ENCODE results near the gene OOSP1.
"Not testable (repeated sequence)": the region's sequence is repeated elsewhere in the genome, so short reads cannot be mapped to it uniquely, and the experiment has no call there.

Gene OOSP1

GRCh38 chr11:59938132-59938531, at the start of gene OOSP1:
OOSP1 (plus strand) TSS chr11:59938432; CDS start chr11:59938455, 23 bp downstream.
- H3K27ac Mint-ChIP-seq, result no peak within 1 kb of the TSS
- DNase-seq, result no peak
- H3K36me3 Mint-ChIP-seq, result no peaks in the 10 kb centered on the region
- H3K4me3 Mint-ChIP-seq, result no peak within 1 kb of the TSS
- peaks cover 5% of the 10 kb centered on the region for H3K27me3 Mint-ChIP-seq
- no peaks in the 10 kb centered on the region for H3K4me1 Mint-ChIP-seq
- no peaks in the 10 kb centered on the region for H3K9me3 Mint-ChIP-seq
- CTCF ChIA-PET, result no interaction called here

GRCh38 chr11:59891781-59892181, 46.5 kb upstream of the OOSP1 start:
- Mint-ChIP-seq H3K4me3 (no peak overlapping the region), H3K27ac (no peak overlapping the region), H3K36me3 (no peaks in the 10 kb centered on the region), H3K4me1 (no peaks in the 10 kb centered on the region), H3K27me3 (no peaks in the 10 kb centered on the region), H3K9me3 (peaks cover 22% of the 10 kb centered on the region)
- CTCF ChIA-PET, result no interaction called here
- no peak for DNase-seq

GRCh38 chr11:59894616-59895015, 43.6 kb upstream of the OOSP1 start:
- Mint-ChIP-seq H3K4me3 (no peak overlapping the region), H3K4me1 (no peaks in the 10 kb centered on the region), H3K36me3 (no peaks in the 10 kb centered on the region), H3K27me3 (no peaks in the 10 kb centered on the region), H3K9me3 (peaks cover 10% of the 10 kb centered on the region), H3K27ac (no peak overlapping the region)
- CTCF ChIA-PET, result no interaction called here
- no peak for DNase-seq

GRCh38 chr11:59898046-59898445, 40.2 kb upstream of the OOSP1 start:
- H3K27me3 Mint-ChIP-seq, result no peaks in the 10 kb centered on the region
- no peak for DNase-seq
- no peaks in the 10 kb centered on the region for H3K36me3 Mint-ChIP-seq
- no peak overlapping the region for H3K27ac Mint-ChIP-seq
- no peaks in the 10 kb centered on the region for H3K9me3 Mint-ChIP-seq
- CTCF ChIA-PET, result no interaction called here
- H3K4me1 Mint-ChIP-seq, result no peaks in the 10 kb centered on the region
- no peak overlapping the region for H3K4me3 Mint-ChIP-seq

GRCh38 chr11:59898650-59899049, 39.6 kb upstream of the OOSP1 start:
- Mint-ChIP-seq H3K27me3 (no peaks in the 10 kb centered on the region), H3K4me1 (no peaks in the 10 kb centered on the region), H3K9me3 (no peaks in the 10 kb centered on the region), H3K36me3 (no peaks in the 10 kb centered on the region), H3K4me3 (no peak overlapping the region), H3K27ac (no peak overlapping the region)
- CTCF ChIA-PET, result no interaction called here
- DNase-seq, result no peak

- no peaks in the 10 kb centered on the region for H3K36me3 Mint-ChIP-seq
- no peaks in the 10 kb centered on the region for H3K4me1 Mint-ChIP-seq
- CTCF ChIA-PET, result no interaction called here
- no peak overlapping the region for H3K27ac Mint-ChIP-seq
- no peaks in the 10 kb centered on the region for H3K27me3 Mint-ChIP-seq
- H3K4me3 Mint-ChIP-seq, result no peak overlapping the region
- no peaks in the 10 kb centered on the region for H3K9me3 Mint-ChIP-seq
- no peak for DNase-seq
These were observed 38.7 kb upstream of the OOSP1 start for GRCh38 chr11:59899532-59899931.

- DNase-seq, result no peak
- H3K9me3 Mint-ChIP-seq, result no peaks in the 10 kb centered on the region
- H3K4me3 Mint-ChIP-seq, result no peak overlapping the region
- no peak overlapping the region for H3K27ac Mint-ChIP-seq
- no peaks in the 10 kb centered on the region for H3K36me3 Mint-ChIP-seq
- H3K27me3 Mint-ChIP-seq, result no peaks in the 10 kb centered on the region
- H3K4me1 Mint-ChIP-seq, result no peaks in the 10 kb centered on the region
- CTCF ChIA-PET, result no interaction called here
These were observed 37.7 kb upstream of the OOSP1 start for GRCh38 chr11:59900366-59901126.

GRCh38 chr11:59901306-59901705, 36.9 kb upstream of the OOSP1 start:
- no peaks in the 10 kb centered on the region for H3K4me1 Mint-ChIP-seq
- DNase-seq, result no peak
- H3K36me3 Mint-ChIP-seq, result no peaks in the 10 kb centered on the region
- H3K4me3 Mint-ChIP-seq, result no peak overlapping the region
- CTCF ChIA-PET, result no interaction called here
- H3K27ac Mint-ChIP-seq, result no peak overlapping the region
- H3K9me3 Mint-ChIP-seq, result no peaks in the 10 kb centered on the region
- no peaks in the 10 kb centered on the region for H3K27me3 Mint-ChIP-seq

GRCh38 chr11:59903569-59903968, 34.7 kb upstream of the OOSP1 start:
- H3K9me3 Mint-ChIP-seq, CTCF ChIA-PET: not testable (repeated sequence)

GRCh38 chr11:59918480-59918879, 19.8 kb upstream of the OOSP1 start:
- no peak for DNase-seq
- H3K27me3 Mint-ChIP-seq, result no peaks in the 10 kb centered on the region
- H3K4me1 Mint-ChIP-seq, result no peaks in the 10 kb centered on the region
- peaks cover 15% of the 10 kb centered on the region for H3K9me3 Mint-ChIP-seq
- no peak overlapping the region for H3K4me3 Mint-ChIP-seq
- CTCF ChIA-PET, result interaction anchor here (0.8 to 2.6 kb wide), 5 partner anchors 24 to 168 kb away, joined by 3 to 11 read pairs (median 3); partner anchors contain the start of gene STX3
- no peak overlapping the region for H3K27ac Mint-ChIP-seq
- no peaks in the 10 kb centered on the region for H3K36me3 Mint-ChIP-seq

More at GRCh38 chr11:59903569-59903968, 34.7 kb upstream of the OOSP1 start:
- not testable (repeated sequence) for H3K27ac Mint-ChIP-seq, DNase-seq, H3K4me3 Mint-ChIP-seq, H3K4me1 Mint-ChIP-seq, H3K36me3 Mint-ChIP-seq, H3K27me3 Mint-ChIP-seq

- no peak overlapping the region for H3K27ac Mint-ChIP-seq
- CTCF ChIA-PET, result interaction anchor here (0.8 to 2.6 kb wide), 8 partner anchors 23 to 245 kb away, joined by 3 to 11 read pairs (median 3); partner anchors contain the start of genes MRPL16 and STX3
- H3K4me3 Mint-ChIP-seq, result no peak overlapping the region
- H3K9me3 Mint-ChIP-seq, result peaks cover 21% of the 10 kb centered on the region
- DNase-seq, result peak; percentile 41
- H3K36me3 Mint-ChIP-seq, result peaks cover 3% of the 10 kb centered on the region
- no peaks in the 10 kb centered on the region for H3K4me1 Mint-ChIP-seq
- H3K27me3 Mint-ChIP-seq, result no peaks in the 10 kb centered on the region
These were observed 19.1 kb upstream of the OOSP1 start for GRCh38 chr11:59918987-59919589.

- no peak overlapping the region for H3K4me3 Mint-ChIP-seq
- H3K27me3 Mint-ChIP-seq, result no peaks in the 10 kb centered on the region
- peaks cover 3% of the 10 kb centered on the region for H3K36me3 Mint-ChIP-seq
- CTCF ChIA-PET, result no interaction called here
- peaks cover 47% of the 10 kb centered on the region for H3K9me3 Mint-ChIP-seq
- no peaks in the 10 kb centered on the region for H3K4me1 Mint-ChIP-seq
- DNase-seq, result no peak
- no peak overlapping the region for H3K27ac Mint-ChIP-seq
These were observed 14.4 kb upstream of the OOSP1 start for GRCh38 chr11:59923813-59924212.

GRCh38 chr11:59931688-59932087, 6.5 kb upstream of the OOSP1 start:
- DNase-seq, result no peak
- Mint-ChIP-seq H3K4me3 (no peak overlapping the region), H3K9me3 (peaks cover 16% of the 10 kb centered on the region), H3K4me1 (no peaks in the 10 kb centered on the region), H3K27me3 (no peaks in the 10 kb centered on the region), H3K36me3 (no peaks in the 10 kb centered on the region), H3K27ac (no peak overlapping the region)
- CTCF ChIA-PET, result no interaction called here

GRCh38 chr11:59938718-59939117, 486 bp downstream of the OOSP1 start:
- DNase-seq, result no peak
- no peaks in the 10 kb centered on the region for H3K4me1 Mint-ChIP-seq
- H3K4me3 Mint-ChIP-seq, result no peak overlapping the region
- no peaks in the 10 kb centered on the region for H3K36me3 Mint-ChIP-seq
- no peak overlapping the region for H3K27ac Mint-ChIP-seq
- CTCF ChIA-PET, result no interaction called here
- H3K27me3 Mint-ChIP-seq, result peaks cover 5% of the 10 kb centered on the region
- H3K9me3 Mint-ChIP-seq, result no peaks in the 10 kb centered on the region

GRCh38 chr11:59939482-59939881, 1.2 kb downstream of the OOSP1 start:
- Mint-ChIP-seq H3K27ac (no peak overlapping the region), H3K4me1 (no peaks in the 10 kb centered on the region), H3K27me3 (peaks cover 5% of the 10 kb centered on the region), H3K4me3 (no peak overlapping the region), H3K9me3 (no peaks in the 10 kb centered on the region), H3K36me3 (no peaks in the 10 kb centered on the region)
- no peak for DNase-seq
- CTCF ChIA-PET, result no interaction called here
